Activated CD4-positive, alpha-beta T cell treated with anti-CD3 and anti-CD28 coated beads, Interleukin-2, amount 50 U/mL, for 1 hour (primary cell): ENCODE data around the gene ACBD3.
"Not testable (repeated sequence)": the region's sequence is repeated elsewhere in the genome, so short reads cannot be mapped to it uniquely, and the experiment has no call there.

Experiments
- DNase-seq: peaks from one replicate; pipeline ENCODE4 v3.0.0-alpha.2; 2020

Gene ACBD3

DNA sequence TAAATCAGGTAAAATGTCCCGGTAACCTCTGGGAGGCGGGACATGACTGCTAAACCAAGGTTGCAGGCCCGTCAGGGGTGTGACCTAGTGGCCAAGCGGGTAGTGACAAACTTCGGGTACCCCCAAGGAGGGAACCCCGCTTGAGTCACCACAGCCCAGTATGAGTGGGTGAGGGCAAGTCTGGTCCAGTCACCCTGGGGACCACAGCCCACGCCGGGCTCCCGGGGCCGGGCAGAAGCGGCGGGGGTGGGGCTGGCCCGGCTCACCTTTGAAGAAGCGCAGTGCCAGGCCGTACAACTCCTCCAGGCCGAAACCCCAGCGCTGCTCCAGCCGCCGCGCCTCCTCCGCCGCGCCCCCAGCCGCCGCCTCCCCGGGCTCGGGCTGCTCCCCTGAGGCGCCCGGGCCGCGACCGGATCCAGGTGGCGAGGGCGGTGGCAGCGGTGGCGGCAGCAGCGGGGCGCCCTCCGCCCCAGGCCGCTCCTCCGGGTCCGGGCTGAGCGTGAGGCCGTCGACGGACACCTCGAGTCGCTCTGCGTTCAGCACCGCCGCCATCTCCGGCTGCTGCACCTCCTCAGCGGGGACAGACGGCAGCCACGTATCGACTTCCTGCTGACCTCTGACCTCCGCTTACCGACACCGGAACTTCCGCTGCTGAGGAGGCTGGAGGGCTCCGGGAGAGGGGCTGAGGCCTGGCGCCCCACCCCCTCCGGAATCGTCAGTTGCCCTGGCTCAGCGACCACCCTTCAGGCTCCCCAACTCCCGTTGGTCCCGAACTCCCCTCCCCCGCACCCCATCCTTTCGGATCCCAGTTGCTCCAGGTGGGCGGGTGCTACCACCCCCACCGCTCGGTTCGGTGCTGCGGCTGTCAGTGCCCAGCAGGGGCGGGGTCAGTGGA, at the start of gene ACBD3:
Gene ACBD3, minus strand, starts transcription at position 618 of the 895 bp plus-strand sequence. Its CDS starts 66 bp downstream, at position 552.
- DNase-seq = peak; percentile 80

- DNase-seq = no peak
Measured at GRCh38 chr1:226233806-226234205, 47.3 kb upstream of the ACBD3 start.

DNA sequence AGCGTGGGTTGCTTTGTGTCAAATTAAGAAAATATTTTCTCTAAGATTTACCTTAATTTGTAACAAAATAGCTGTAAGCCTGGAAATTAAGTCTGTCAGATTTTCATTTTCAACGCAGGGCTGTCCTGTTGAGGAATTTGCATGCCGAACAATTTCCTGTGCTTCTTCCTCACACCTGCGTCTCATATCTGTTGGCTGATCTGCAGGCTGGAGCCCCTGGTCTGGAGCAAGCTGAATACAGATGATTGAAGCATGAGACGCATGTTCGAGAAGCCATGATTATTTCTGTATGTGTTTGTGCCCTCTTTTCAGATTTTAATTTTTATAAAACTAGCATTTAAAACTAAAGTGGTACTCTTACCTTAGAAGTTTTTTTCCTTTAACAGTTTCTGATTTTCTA, 46.8 kb upstream of the ACBD3 start:
- no peak for DNase-seq

DNA sequence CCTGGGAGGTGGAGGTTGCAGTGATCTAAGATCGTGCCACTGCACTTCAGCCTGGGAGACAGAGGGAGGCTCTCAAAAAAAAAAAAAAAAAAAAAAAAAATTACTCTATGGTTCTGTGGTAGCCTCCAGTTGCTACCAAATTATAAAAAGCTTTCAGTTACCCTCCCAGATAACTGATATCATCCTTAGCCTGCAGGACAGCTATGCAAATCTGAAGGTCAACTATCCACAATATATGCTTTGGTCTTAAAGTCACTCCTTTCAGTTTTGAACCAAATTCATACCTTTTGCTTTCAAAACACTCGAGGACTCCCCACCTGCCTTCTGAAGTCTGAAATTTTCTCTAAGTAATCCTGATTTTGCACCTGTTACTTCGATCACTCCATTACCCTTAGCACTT, 40.1 kb upstream of the ACBD3 start:
- no peak for DNase-seq

DNA sequence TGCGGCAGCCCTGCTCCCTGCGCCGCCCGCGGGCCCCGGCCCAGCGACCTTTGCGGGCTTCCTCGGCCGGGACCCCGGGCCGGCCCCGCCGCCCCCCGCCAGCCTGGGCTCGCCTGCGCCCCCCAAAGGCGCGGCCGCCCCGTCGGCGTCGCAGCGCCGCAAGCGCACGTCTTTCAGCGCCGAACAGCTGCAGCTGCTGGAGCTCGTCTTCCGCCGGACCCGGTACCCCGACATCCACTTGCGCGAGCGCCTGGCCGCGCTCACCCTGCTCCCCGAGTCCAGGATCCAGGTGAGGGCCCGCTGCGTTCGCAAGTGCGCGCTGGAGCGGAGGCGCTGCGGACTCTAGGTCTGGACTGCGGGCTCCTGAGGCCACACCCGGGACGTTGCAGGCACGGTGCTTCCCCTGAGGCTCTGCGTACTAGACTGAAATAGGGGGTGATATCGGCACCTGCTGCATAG, 37.3 kb upstream of the ACBD3 start:
- DNase-seq = no peak

- DNase-seq = no peak
Measured at GRCh38 chr1:226223157-226223785, 36.7 kb upstream of the ACBD3 start, which contains the start of gene MIXL1. Gene MIXL1 (plus strand): TSS chr1:226223664. CDS start chr1:226223682, 18 bp downstream.

DNA sequence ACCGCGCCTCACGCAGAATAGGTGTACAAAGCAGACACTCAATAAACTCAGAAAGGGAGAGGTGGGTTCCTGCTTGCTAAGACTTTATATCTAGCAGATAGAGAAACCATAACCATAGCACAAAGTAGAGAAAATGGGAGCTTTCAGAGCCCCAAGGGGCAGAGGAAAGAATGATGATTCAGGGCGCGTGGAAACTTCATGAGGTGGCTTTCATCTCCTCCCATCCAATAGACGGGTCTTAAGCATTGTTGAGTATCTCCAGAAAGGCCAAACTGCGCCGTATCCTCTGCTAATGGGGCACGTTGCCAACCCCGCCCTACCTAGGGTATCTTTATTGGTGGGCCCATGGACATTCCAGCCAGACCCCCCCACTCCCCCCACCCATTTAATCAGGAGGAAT, 36.1 kb upstream of the ACBD3 start:
- DNase-seq = no peak

DNA sequence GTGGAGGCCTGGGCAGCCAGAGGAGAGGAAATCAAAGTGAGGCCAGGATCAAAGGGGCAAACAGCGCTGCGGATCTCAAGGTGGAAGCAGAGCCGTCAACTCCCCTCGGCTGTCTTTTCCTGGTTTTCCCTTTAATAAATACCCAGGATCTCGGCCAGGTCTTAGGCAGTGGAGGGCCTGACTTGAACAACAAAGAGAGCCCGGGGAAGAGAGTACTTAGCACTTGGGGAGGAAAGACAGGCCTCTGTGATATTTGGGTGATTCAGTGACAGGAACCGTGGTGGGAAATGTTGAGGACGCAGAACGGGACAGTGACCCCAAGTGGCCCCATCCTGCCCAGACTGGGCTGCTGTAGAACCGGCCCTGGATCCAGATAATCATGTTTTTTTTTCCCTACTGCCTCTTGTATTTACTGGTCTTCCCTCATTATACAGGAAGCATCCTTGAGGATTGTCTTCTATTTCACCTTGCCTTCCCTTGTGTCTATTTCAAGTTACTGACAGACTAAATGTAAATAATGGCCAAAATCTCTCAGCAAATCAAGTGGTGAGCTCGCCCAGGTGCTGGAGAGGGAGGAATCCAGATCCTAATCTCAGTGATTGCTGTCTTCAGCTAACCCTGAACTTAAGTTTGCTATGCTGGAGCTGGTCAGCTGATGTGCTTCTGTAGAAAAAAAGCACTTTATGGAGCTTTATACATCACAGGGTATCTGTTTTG, 34.1 kb upstream of the ACBD3 start:
- DNase-seq = no peak

DNA sequence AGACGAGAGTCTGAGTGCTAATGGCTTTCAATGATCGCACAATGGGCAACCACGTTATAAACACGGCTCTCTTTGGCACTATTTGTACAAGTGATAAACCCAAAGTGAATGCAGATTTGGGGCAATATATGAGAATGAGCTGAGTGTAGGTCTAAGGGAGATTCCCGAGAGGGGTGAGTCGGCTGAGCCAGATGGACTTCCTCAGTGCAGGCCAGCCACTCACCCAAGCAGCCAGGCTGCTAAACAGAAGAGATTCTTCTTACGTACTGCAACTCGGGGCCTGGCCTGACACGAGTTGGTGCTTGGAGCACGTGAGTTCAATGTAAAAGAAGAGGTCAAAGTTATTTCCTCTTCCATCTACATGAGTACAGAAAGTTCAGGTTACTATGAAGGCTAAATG, 30.7 kb upstream of the ACBD3 start:
- DNase-seq = no peak

GRCh38 chr1:226216056-226216455, 29.5 kb upstream of the ACBD3 start:
- DNase-seq = no peak

GRCh38 chr1:226215239-226215638, 28.7 kb upstream of the ACBD3 start:
- no peak for DNase-seq

- no peak for DNase-seq
Measured at GRCh38 chr1:226212545-226212944, 26.0 kb upstream of the ACBD3 start.

DNA sequence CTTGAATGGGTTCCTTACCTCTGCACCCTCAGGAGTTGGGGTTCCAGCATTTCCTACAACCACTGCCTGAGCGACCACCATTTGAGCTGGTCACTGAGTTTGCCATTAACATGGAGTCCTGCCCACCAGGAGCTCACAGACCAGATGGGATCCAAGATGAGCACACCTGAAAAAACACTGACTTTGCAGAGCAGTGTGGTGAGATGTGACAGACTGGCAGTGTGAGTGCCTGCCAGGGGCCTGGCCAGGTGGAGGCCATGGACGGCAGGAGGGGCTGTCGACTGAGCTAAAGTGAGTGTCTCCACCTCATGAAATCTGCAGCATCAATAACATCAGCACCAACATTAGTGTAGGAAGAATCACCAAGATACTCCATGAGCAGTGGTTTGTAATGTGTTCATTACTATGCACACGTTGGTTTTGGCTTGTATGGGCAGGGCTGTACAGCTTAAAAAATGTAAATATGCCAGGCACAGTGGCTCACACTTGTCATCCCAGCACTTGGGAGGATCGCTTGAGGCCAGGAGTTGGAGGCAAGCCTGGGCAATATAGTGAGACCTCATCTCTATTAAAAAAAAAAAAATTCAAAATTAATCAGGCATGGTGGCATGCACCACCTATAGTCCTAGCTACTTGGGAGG, 24.8 kb upstream of the ACBD3 start:
- DNase-seq = no peak

DNA sequence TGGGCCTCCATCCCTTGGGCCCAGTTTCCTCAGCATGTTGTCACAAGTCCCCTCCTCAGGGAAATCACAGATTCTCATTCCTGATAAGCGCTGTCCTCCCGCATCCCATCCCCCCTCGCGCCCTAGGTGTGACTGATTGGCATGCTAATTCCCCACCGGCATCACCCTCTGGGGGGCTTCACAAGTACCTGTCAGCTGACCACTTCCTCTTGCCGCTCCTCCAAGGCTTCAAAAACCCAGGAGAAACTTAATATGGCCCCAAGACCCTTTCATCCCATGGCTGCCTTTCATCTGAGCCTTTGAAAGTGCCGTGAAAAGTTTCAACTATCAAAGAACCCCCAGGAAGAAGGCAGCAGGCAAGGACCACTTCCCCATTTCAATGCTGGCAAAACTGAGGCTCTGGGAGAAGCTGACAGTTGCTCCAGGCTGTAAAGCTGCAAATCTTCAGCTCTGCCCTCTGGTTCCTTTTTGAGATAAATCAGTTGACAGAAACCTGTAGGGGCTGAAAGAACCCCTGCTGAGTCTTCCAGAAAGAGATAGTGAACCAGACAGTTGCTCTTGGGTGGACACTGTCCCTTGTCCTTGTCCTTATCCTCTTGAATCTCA, 24.1 kb upstream of the ACBD3 start:
- DNase-seq = no peak

GRCh38 chr1:226209307-226210059, 22.9 kb upstream of the ACBD3 start:
- no peak for DNase-seq

GRCh38 chr1:226207048-226207447, 20.5 kb upstream of the ACBD3 start:
- no peak for DNase-seq

DNA sequence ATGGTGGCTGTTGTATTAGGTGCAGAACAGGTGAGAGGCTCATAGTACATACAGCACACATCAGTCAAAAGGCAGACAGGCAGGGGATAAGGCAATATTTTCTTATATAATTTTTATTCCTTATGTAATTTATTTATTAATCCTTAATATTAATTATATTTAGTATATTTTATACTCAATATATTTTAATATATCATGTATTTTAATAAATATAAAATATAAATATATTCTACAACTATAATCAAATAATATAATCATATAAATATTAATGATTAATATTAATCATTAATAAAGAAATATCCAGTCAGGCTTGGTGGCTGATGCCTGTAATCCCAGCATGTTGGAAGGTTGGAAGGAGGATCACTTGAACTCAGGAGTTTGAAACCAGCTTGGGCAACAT, 17.7 kb upstream of the ACBD3 start:
- no peak for DNase-seq

- no peak for DNase-seq
Measured at GRCh38 chr1:226203655-226204054, 17.1 kb upstream of the ACBD3 start.

GRCh38 chr1:226203240-226203639, 16.7 kb upstream of the ACBD3 start:
- DNase-seq = no peak

DNA sequence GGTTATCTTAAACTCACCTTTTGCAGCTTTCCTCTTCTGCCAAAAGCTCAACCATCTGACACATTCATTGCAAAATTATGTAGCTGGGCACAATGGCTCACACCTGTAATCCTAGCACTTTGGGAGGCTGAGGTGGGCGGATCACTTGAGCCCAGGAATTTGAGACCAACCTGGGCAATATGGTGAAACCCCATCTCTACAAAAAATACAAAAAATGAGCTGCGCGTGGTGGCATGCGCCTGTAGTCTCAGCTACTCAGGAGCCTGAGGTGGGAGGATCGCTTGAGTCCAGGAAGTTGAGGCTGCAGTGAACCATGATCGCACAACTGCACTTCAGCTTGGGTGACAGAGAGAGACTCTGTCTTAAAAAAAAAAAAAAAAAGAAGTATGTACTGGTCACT, 16.1 kb upstream of the ACBD3 start:
- DNase-seq = not testable (repeated sequence)

DNA sequence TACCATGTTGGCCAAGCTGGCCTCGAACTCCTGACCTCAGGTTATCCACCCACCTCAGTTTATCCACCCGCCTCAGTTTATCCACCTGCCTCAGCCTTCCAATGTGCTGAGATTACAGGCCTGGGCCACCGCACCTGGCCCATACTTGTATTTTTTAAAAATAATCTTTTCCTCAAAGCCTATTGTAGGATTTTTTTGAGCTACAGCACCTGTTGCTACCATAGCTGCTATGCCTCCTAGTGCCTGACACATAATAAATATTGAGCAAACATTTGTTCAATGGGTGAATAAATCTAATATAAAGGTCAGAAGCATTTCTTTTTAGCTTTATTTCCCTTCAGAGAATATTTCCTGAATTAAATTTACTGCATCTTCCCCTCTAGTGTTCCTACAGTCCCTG, 15.7 kb upstream of the ACBD3 start:
- no peak for DNase-seq
